ENCODE measurements around the gene BNC2. TPM values are rescaled to one million over a fixed set of nuclear protein-coding genes. Genes with fewer than 3 reads are reported as not detected.

Gene BNC2
- total RNA-seq, 6 experiments from 2014 or later = 0.22 to 0.80 (median 0.36) TPM

DNA sequence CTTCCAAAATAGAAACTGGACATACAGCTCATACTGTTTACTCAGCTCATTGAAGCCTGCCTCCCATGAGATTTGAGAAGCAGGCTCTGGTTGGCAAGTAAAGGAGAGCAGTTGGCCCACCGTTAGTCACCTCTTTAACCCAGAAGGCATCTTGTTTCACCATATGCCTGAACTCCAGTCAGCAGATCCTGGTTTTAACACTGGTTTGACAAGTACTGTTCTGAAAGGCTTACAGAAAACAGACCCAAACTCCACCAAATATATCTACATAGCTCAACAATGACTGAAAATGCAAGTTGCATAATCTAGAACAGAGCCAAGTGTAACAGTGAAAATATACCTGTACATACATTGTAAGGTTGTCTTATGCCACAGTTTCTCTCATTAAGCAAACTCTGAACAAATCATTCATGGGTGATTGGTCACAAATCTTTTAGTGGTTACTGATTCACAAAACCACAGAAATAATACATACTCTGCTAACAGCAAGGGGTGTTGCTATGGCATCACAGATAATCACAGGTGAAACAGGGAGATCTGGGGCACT, 198.8 kb downstream of the BNC2 start:
- ATAC-seq = no peak
- Histone ChIP-seq H3K27me3 (no peaks in the 10 kb centered on the region), H3K36me3 (no peaks in the 10 kb centered on the region), H3K27ac (no peak overlapping the region), H3K9me3 (no peaks in the 10 kb centered on the region), H3K4me3 (no peak overlapping the region), H3K4me1 (no peaks in the 10 kb centered on the region)
- TF ChIP-seq, protein P1, sequence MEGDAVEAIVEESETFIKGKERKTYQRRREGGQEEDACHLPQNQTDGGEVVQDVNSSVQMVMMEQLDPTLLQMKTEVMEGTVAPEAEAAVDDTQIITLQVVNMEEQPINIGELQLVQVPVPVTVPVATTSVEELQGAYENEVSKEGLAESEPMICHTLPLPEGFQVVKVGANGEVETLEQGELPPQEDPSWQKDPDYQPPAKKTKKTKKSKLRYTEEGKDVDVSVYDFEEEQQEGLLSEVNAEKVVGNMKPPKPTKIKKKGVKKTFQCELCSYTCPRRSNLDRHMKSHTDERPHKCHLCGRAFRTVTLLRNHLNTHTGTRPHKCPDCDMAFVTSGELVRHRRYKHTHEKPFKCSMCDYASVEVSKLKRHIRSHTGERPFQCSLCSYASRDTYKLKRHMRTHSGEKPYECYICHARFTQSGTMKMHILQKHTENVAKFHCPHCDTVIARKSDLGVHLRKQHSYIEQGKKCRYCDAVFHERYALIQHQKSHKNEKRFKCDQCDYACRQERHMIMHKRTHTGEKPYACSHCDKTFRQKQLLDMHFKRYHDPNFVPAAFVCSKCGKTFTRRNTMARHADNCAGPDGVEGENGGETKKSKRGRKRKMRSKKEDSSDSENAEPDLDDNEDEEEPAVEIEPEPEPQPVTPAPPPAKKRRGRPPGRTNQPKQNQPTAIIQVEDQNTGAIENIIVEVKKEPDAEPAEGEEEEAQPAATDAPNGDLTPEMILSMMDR (IDR thresholded peaks at IDR 0.05) = no peak
- no peak for TF ChIP-seq POLR2A (IDR thresholded peaks at IDR 0.05)
- no CpG with 5 or more reads among the region's 1 CpG for WGBS (ENCODE audit: insufficient coverage, low coverage, low lambda C conversion rate, missing lambda C conversion rate)
- intact Hi-C loops (cut with DNase I) = no loop called here
- no peak for DNase-seq

DNA sequence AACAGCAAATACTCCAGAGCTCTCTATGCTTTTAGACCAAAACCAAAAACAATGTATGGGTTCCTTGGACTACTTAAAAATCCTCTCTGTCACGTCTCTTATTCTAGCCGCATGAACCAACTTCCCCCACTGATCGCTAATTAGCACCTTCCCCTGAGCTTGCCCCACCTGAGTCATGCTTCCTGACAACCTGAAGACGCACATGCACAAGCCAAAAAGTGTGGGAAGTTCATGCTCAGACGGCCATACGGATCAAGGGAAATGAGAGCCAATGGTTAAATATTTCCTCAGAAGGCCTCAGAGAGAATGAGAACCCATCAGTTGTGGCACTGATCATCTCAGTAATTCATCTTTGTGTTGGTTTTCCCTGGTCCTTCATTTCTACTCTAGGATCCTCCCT, 199.7 kb downstream of the BNC2 start:
- no peaks in the 10 kb centered on the region for H3K9me3 ChIP-seq
- DNase-seq (no peak), ATAC-seq (no peak)
- no peaks in the 10 kb centered on the region for H3K4me1 ChIP-seq
- no peaks in the 10 kb centered on the region for H3K27me3 ChIP-seq
- TF ChIP-seq POLR2A (IDR thresholded peaks at IDR 0.05) = no peak
- TF ChIP-seq, protein P1 (IDR thresholded peaks at IDR 0.05) = no peak
- WGBS (ENCODE audit: insufficient coverage, low coverage, low lambda C conversion rate, missing lambda C conversion rate) = 73% methylated on average over 6 of the region's 6 CpGs
- no peak overlapping the region for H3K27ac ChIP-seq
- H3K4me3 ChIP-seq = no peak overlapping the region
- no peaks in the 10 kb centered on the region for H3K36me3 ChIP-seq
- intact Hi-C loops (cut with DNase I) = no loop called here

DNA sequence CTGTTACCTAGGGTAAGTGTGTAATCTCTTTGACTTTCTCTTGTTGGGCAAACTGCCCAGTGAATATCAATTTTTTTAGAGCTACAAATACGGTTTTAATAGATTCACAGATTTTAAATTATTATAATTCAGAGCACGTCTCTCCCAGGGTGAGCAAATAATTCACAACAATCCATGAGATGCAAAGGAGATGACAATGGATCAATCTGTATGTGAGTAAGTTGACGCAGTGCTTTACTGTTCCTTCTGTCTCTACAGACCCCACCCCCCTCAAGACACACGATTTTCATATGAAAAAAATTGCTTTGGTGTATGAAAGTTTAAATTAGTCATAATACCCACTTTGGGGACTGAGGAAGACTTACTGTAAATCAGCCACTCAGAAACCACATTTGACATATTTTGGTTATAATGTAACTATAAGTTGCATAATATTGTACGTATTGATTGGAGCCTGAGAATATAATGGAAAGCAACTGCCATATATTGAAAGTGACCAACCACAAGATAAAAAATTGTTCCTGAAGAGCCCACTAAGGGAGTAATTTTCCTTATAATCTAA, 201.7 kb downstream of the BNC2 start:
- Histone ChIP-seq H3K27me3 (no peaks in the 10 kb centered on the region), H3K27ac (no peak overlapping the region), H3K36me3 (no peaks in the 10 kb centered on the region), H3K4me3 (no peak overlapping the region), H3K4me1 (no peaks in the 10 kb centered on the region), H3K9me3 (no peaks in the 10 kb centered on the region)
- DNase-seq (no peak), ATAC-seq (no peak)
- 53% methylated on average over 5 of the region's 5 CpGs for whole genome bisulfite sequencing (ENCODE audit: insufficient coverage, low coverage, low lambda C conversion rate, missing lambda C conversion rate)
- intact Hi-C loops (cut with DNase I) = no loop called here
- no peak for TF ChIP-seq POLR2A (IDR thresholded peaks at IDR 0.05)
- TF ChIP-seq, protein P1 (IDR thresholded peaks at IDR 0.05) = no peak

DNA sequence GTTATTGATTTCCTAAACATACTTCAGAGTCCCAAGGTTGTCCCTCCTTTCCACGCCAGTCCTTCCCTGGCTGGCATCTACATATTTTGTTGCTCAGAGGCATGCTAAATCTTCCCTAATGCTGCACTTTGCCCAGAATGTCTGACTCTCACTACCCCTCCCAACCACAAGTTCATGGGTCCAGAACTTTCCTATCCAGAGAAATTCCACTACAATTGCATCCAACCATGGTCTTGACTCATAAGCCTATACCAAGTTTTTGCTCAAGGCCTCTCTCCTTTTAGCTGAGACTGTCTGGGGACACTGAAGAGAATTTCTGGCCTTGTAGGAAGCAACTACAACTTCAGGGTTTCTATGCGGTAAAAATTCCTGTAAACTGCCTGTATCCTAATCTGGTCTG, 206.3 kb downstream of the BNC2 start:
- ATAC-seq = no peak
- no peak overlapping the region for H3K27ac ChIP-seq
- intact Hi-C loops (cut with DNase I) = no loop called here
- TF ChIP-seq POLR2A (IDR thresholded peaks at IDR 0.05) = no peak
- TF ChIP-seq, protein P1 (IDR thresholded peaks at IDR 0.05) = no peak
- no peaks in the 10 kb centered on the region for H3K36me3 ChIP-seq
- H3K4me3 ChIP-seq = no peak overlapping the region
- no peaks in the 10 kb centered on the region for H3K27me3 ChIP-seq
- WGBS (ENCODE audit: insufficient coverage, low coverage, low lambda C conversion rate, missing lambda C conversion rate) = 90% methylated on average over 2 of the region's 2 CpGs
- no peaks in the 10 kb centered on the region for H3K9me3 ChIP-seq
- no peaks in the 10 kb centered on the region for H3K4me1 ChIP-seq
- DNase-seq = no peak

Data from right lobe of liver (tissue), 6 donors.